ENCODE data around the gene SPNS3. TPM values are rescaled to one million over a fixed set of nuclear protein-coding genes. Genes with fewer than 3 reads are reported as not detected.

Gene SPNS3
- polyA plus RNA-seq (not detected in 3 replicates), polyA minus RNA-seq (not detected in 3 replicates)
- not detected for polyA plus RNA-seq (2011; ENCODE audit: low read depth)
- not detected in 2 replicates for polyA plus RNA-seq (2011; cell fraction: cytosol; rRNA removed)
- not detected in 2 replicates for polyA plus RNA-seq (2011; cell fraction: nucleus; rRNA removed)
- not detected in 2 replicates for polyA plus RNA-seq (2012; ENCODE audit: low replicate concordance)
- not detected for polyA minus RNA-seq (2011; cell fraction: cytosol; rRNA and poly(A)+ RNA removed)
- polyA minus RNA-seq (2011; cell fraction: nucleus; rRNA and poly(A)+ RNA removed) = not detected in 2 replicates

- Histone ChIP-seq H3K4me2 (ENCODE audit: control insufficient read depth, extremely low read depth, insufficient read depth, low read depth, low read length) (no peak within 1 kb of the TSS), H3K9me1 (ENCODE audit: control insufficient read depth, extremely low read depth, insufficient read depth, low read length) (no peaks in the 10 kb centered on the region), H4K20me1 (ENCODE audit: control insufficient read depth, extremely low read depth, insufficient read depth, low read length) (no peaks in the 10 kb centered on the region), H3K27me3 (ENCODE audit: control insufficient read depth, extremely low read depth, insufficient read depth, low read length) (peaks cover 4% of the 10 kb centered on the region), H3K4me3 (ENCODE audit: control insufficient read depth in 2 of 3, extremely low read depth in 1 of 3, insufficient read depth in 2 of 3, low read depth in 1 of 3, low read length in 3 of 3) (no peak within 1 kb of the TSS), H3K36me3 (ENCODE audit: control insufficient read depth in 2 of 2, extremely low read depth in 1 of 2, insufficient read depth in 2 of 2, low read length in 2 of 2) (no peaks in the 10 kb centered on the region), H3K9ac (ENCODE audit: control insufficient read depth, extremely low read depth, insufficient read depth, low read length) (no peak within 1 kb of the TSS), H3K4me1 (ENCODE audit: control insufficient read depth, extremely low read depth, insufficient read depth, low read length) (no peaks in the 10 kb centered on the region), H2AFZ (ENCODE audit: control insufficient read depth, low read length) (no peak within 1 kb of the TSS), H3K9me3 (ENCODE audit: control insufficient read depth, low read depth, low read length) (no peaks in the 10 kb centered on the region), H3K27ac (ENCODE audit: control insufficient read depth, insufficient read depth, low read length) (no peak within 1 kb of the TSS), H3K79me2 (ENCODE audit: control insufficient read depth, insufficient read depth, low read length) (no peaks in the 10 kb centered on the region)
- no peak for TF ChIP-seq EZH2 (IDR thresholded peaks at IDR 0.05; ENCODE audit: low read length)
- TF ChIP-seq CTCF (optimal IDR thresholded peaks at IDR 0.05 in 1 of 3, IDR thresholded peaks at IDR 0.05 in 1 of 3, conservative IDR thresholded peaks at IDR 0.05 in 1 of 3; ENCODE audit: extremely low read depth in 1 of 3, insufficient read depth in 2 of 3, low read length in 3 of 3) = no peak
- no peak for FAIRE-seq
- dilution Hi-C loops (cut with MboI; ENCODE audit: extremely low pct_ligation_motif_present, low sequenced_read_pairs) = no loop called here
- DNase-seq (ENCODE audit: low read depth, low spot score) = no peak
Measured at GRCh38 chr17:4433515-4434031, at the start of gene SPNS3. Gene SPNS3 (plus strand): TSS chr17:4433940. CDS start chr17:4433968, 28 bp downstream.

GRCh38 chr17:4386406-4386805 lies 47.3 kb upstream of the SPNS3 start:
- no peak overlapping the region for H3K27ac ChIP-seq (ENCODE audit: control insufficient read depth, insufficient read depth, low read length)
- FAIRE-seq (no peak), DNase-seq (ENCODE audit: low read depth, low spot score) (no peak)
- no peak overlapping the region for H3K4me3 ChIP-seq (ENCODE audit: control insufficient read depth in 2 of 3, extremely low read depth in 1 of 3, insufficient read depth in 2 of 3, low read depth in 1 of 3, low read length in 3 of 3)
- no peaks in the 10 kb centered on the region for H3K79me2 ChIP-seq (ENCODE audit: control insufficient read depth, insufficient read depth, low read length)
- dilution Hi-C loops (cut with MboI; ENCODE audit: extremely low pct_ligation_motif_present, low sequenced_read_pairs) = no loop called here
- H4K20me1 ChIP-seq (ENCODE audit: control insufficient read depth, extremely low read depth, insufficient read depth, low read length) = no peaks in the 10 kb centered on the region
- TF ChIP-seq EZH2 (IDR thresholded peaks at IDR 0.05; ENCODE audit: low read length) = no peak
- no peak for TF ChIP-seq CTCF (optimal IDR thresholded peaks at IDR 0.05 in 1 of 3, IDR thresholded peaks at IDR 0.05 in 1 of 3, conservative IDR thresholded peaks at IDR 0.05 in 1 of 3; ENCODE audit: extremely low read depth in 1 of 3, insufficient read depth in 2 of 3, low read length in 3 of 3)
- H3K4me2 ChIP-seq (ENCODE audit: control insufficient read depth, extremely low read depth, insufficient read depth, low read depth, low read length) = no peak overlapping the region
- H3K9ac ChIP-seq (ENCODE audit: control insufficient read depth, extremely low read depth, insufficient read depth, low read length) = no peak overlapping the region
- H2AFZ ChIP-seq (ENCODE audit: control insufficient read depth, low read length) = no peak overlapping the region
- H3K27me3 ChIP-seq (ENCODE audit: control insufficient read depth, extremely low read depth, insufficient read depth, low read length) = no peaks in the 10 kb centered on the region
- peaks cover 8% of the 10 kb centered on the region for H3K4me1 ChIP-seq (ENCODE audit: control insufficient read depth, extremely low read depth, insufficient read depth, low read length)
- H3K9me1 ChIP-seq (ENCODE audit: control insufficient read depth, extremely low read depth, insufficient read depth, low read length) = no peaks in the 10 kb centered on the region
- H3K36me3 ChIP-seq (ENCODE audit: control insufficient read depth in 2 of 2, extremely low read depth in 1 of 2, insufficient read depth in 2 of 2, low read length in 2 of 2) = no peaks in the 10 kb centered on the region
- no peaks in the 10 kb centered on the region for H3K9me3 ChIP-seq (ENCODE audit: control insufficient read depth, low read depth, low read length)
